ENCODE measurements around the gene AQP6.
A peak's percentile ranks its signal among the peaks of the same experiment; 100 is the strongest.

- TF ChIP-seq CTCF (conservative IDR thresholded peaks at IDR 0.05 in 1 of 2, IDR thresholded peaks at IDR 0.05 in 1 of 2; ENCODE audit: low read depth in 1 of 2, low read length in 2 of 2) (peak; percentile 85 to 87), EZH2 (IDR thresholded peaks at IDR 0.05; ENCODE audit: low read length, missing control alignments) (no peak)
These were observed 27.2 kb upstream of the AQP6 start for GRCh38 chr12:49945394-49946080.

Data from fibroblast of lung (primary cell).